GM12878 (cell line): ENCODE measurements around the gene IL6R. TPM values are rescaled to one million over a fixed set of nuclear protein-coding genes. Genes with fewer than 3 reads are reported as not detected.

ENCODE experiments used
- ATAC-seq: fragments of 200-7000 bp; cut with Tn5 transposase; 3 replicates; pipeline ENCODE4 v1.9.1; 2020; ENCODE audit warnings: mild to moderate bottlenecking, moderate library complexity
- BruUV-seq: library from RNA; stranded (reverse); fragments of 400-500 nt; replicated peaks from 2 replicates; lab custom pipeline; 2021; lab: Mats Ljungman, UMichigan
- CTCF ChIA-PET: fragments of 300-600 bp; sonication (Branson Sonifier 250); formaldehyde crosslinking; extraction: SDS; loops from one replicate; lab custom pipeline; 2021; ENCODE audit warnings: inconsistent platforms; lab: Yijun Ruan, JAX
- POLR2A ChIA-PET: fragments of 350-600 bp; formaldehyde crosslinking; extraction: SDS; loops from one replicate; lab custom pipeline; 2021; ENCODE audit warnings: inconsistent platforms; lab: Charles Lee
- RAD21 ChIA-PET: fragments of 300-600 bp; sonication (Branson Sonifier 250); formaldehyde crosslinking; loops from one replicate; lab custom pipeline; 2023; ENCODE audit warnings: antibody characterized with exemption; ENCODE audit not compliant: unreplicated experiment; lab: Charles Lee
- SMC1A ChIA-PET: fragments of 300-600 bp; sonication (Branson Sonifier 250); formaldehyde crosslinking; loops from one replicate; lab custom pipeline; 2023; ENCODE audit not compliant: unreplicated experiment, uncharacterized antibody; lab: Charles Lee
- DNase-seq: peaks from one replicate; pipeline ENCODE4 v3.0.0-alpha.2; 2011; ENCODE audit warnings: low read depth, low spot score
- FAIRE-seq: peaks from 3 replicates; lab custom pipeline; 2011; peaks lifted over from hg19 to GRCh38; lab: Jason Lieb, UNC
- H2AFZ ChIP-seq: 2 replicates; pipeline ENCODE4 v1.6.0; 2011; ENCODE audit warnings: low read depth, low read length, control low read depth; ENCODE audit not compliant: control insufficient read depth
- H3K27ac ChIP-seq: 2 replicates; pipeline ENCODE4 v1.5.1; 2011; ENCODE audit warnings: control low read depth; ENCODE audit not compliant: control insufficient read depth, insufficient read depth
- H3K27me3 ChIP-seq, 2 experiments: replicated peaks in 1 of 2; 2 replicates each; pipeline versions ENCODE4 v1.6.0 to v1.6.1; 2011; ENCODE audit warnings: low read length in 1 of 2; ENCODE audit not compliant: control insufficient read depth in 2 of 2, insufficient read depth in 2 of 2
- H3K36me3 ChIP-seq, 2 experiments: 2 replicates each; pipeline ENCODE4 v1.5.1; 2011; ENCODE audit warnings: low read length in 1 of 2; ENCODE audit not compliant: control insufficient read depth in 2 of 2, insufficient read depth in 2 of 2
- H3K4me1 ChIP-seq: 2 replicates; pipeline ENCODE4 v1.6.1; 2011; ENCODE audit warnings: mild to moderate bottlenecking, low read length, moderate library complexity, mixed read lengths; ENCODE audit not compliant: control insufficient read depth, insufficient read depth
- H3K4me2 ChIP-seq: 2 replicates; pipeline ENCODE4 v1.6.0; 2011; ENCODE audit warnings: control low read depth; ENCODE audit not compliant: control insufficient read depth, insufficient read depth
- H3K4me3 ChIP-seq: fragments of 200-600 bp; sonication (generic); 2 replicates; pipeline ENCODE4 v1.5.1; 2016
- H3K79me2 ChIP-seq: 2 replicates; pipeline ENCODE4 v1.6.0; 2011; ENCODE audit warnings: low read length; ENCODE audit not compliant: control insufficient read depth, insufficient read depth
- H3K9ac ChIP-seq: 2 replicates; pipeline ENCODE4 v1.8.0; 2011; ENCODE audit warnings: low read length, control low read depth, mixed read lengths; ENCODE audit not compliant: control insufficient read depth, insufficient read depth
- H3K9me3 ChIP-seq: replicated peaks from 3 replicates; pipeline ENCODE4 v1.5.1; 2011; ENCODE audit warnings: mild to moderate bottlenecking, low read length; ENCODE audit not compliant: control insufficient read depth, insufficient read depth
- H4K20me1 ChIP-seq: 2 replicates; pipeline ENCODE4 v1.6.0; 2011; ENCODE audit not compliant: control insufficient read depth, insufficient read depth
- ASH2L ChIP-seq: fragments of 300-600, 200-600 bp; sonication (generic); IDR thresholded peaks from 2 replicates; pipeline ENCODE4 v1.6.1; 2017; ENCODE audit warnings: low read depth, mild to moderate bottlenecking, borderline replicate concordance
- BRCA1 ChIP-seq: IDR thresholded peaks from 2 replicates; pipeline ENCODE4 v1.6.1; 2011; ENCODE audit warnings: low read depth, low read length, improper control_type of control experiment
- CBX5 ChIP-seq: sonication (generic); IDR thresholded peaks from 2 replicates; pipeline ENCODE4 v1.6.1; 2016; ENCODE audit warnings: low read depth, moderate library complexity, mild to moderate bottlenecking, inconsistent platforms
- GATAD2B ChIP-seq: fragments of 450-650 bp; conservative IDR thresholded peaks from 2 replicates; pipeline ENCODE4 v1.6.1; 2017; ENCODE audit warnings: low read depth, mild to moderate bottlenecking, moderate library complexity
- MEF2B ChIP-seq: fragments of 450-650 bp; IDR thresholded peaks from 2 replicates; pipeline ENCODE4 v1.6.1; 2018; ENCODE audit warnings: mild to moderate bottlenecking, moderate library complexity; ENCODE audit not compliant: partially characterized antibody, poor library complexity, severe bottlenecking
- MTA3 ChIP-seq: IDR thresholded peaks from 2 replicates; pipeline ENCODE4 v1.6.1; 2012; ENCODE audit warnings: low read length, inconsistent platforms, borderline replicate concordance
- MYB ChIP-seq: fragments of 150-350 bp; IDR thresholded peaks from 2 replicates; pipeline ENCODE4 v1.6.1; 2014; ENCODE audit warnings: mild to moderate bottlenecking, low read depth, low read length, borderline replicate concordance
- RAD21 ChIP-seq: IDR thresholded peaks from 2 replicates; pipeline ENCODE4 v1.6.1; 2011; ENCODE audit warnings: mild to moderate bottlenecking, low read depth, low read length, moderate library complexity; ENCODE audit not compliant: insufficient read depth
- SMAD5 ChIP-seq: IDR thresholded peaks from 2 replicates; pipeline ENCODE4 v1.6.1; 2016; ENCODE audit warnings: antibody characterized with exemption, low read depth
- SMC3 ChIP-seq: IDR thresholded peaks from 2 replicates; pipeline ENCODE4 v1.6.1; 2011; ENCODE audit warnings: low read length, improper control_type of control experiment, borderline replicate concordance
- WGBS: methylation state at CpG from one replicate; pipeline ENCODE4 v1.1.6; 2016; ENCODE audit warnings: low lambda C conversion rate; ENCODE audit not compliant: insufficient replicate concordance, insufficient coverage; ENCODE audit errors: missing lambda C conversion rate; 5-methylcytosine and 5-hydroxymethylcytosine counted together
- in situ Hi-C: fragments of 300-500 bp; cut with MboI; formaldehyde crosslinking; loops from 9 replicates; pipeline ENCODE4 v1.14.3; 2018; ENCODE audit warnings: mixed read lengths
- intact Hi-C: fragments of 100-400 bp; cut with micrococcal nuclease; formaldehyde crosslinking; loops from one replicate; pipeline ENCODE4 v1.14.2; 2022; ENCODE audit not compliant: unreplicated experiment
- polyA plus RNA-seq, 11 experiments: library from polyadenylated mRNA; depleted of rRNA in 4 of 11; unstranded in 6 of 11; stranded (reverse) in 5 of 11; fragments of >200 nt; fragmentation: Nextera tagmentation in 4 of 11; fragmentation: Illumina TruSeq in 1 of 11; extraction: Ambion mirVana in 4 of 11; extraction: Trizol in 1 of 11; gene quantifications; 1 replicate in 1 of 11; 2 replicates in 10 of 11; pipeline versions ENCODE4 v1.2.1 to v1.2.3, GENCODE V29; 2011 to 2016; ENCODE audit warnings: inconsistent platforms in 2 of 11, missing spikeins in 2 of 11, low read depth in 1 of 11
- total RNA-seq, 4 experiments: library from RNA; depleted of rRNA in 3 of 4; stranded (reverse); fragments of >200 nt in 3 of 4; fragmentation: Illumina TruSeq in 1 of 4; extraction: Trizol in 1 of 4; gene quantifications; 2 replicates each; pipeline versions ENCODE4 v1.2.1 to v1.2.3, GENCODE V29; 2013 to 2021
- TF ChIP-seq, protein P1 (sequence below): fragments of 150-350 bp; IDR thresholded peaks from 2 replicates; pipeline ENCODE4 v1.6.1; 2014; ENCODE audit warnings: mild to moderate bottlenecking, low read depth, low read length
- TF ChIP-seq, protein P2 (sequence below): fragments of 450-650 bp; IDR thresholded peaks from 2 replicates; pipeline ENCODE4 v1.6.1; 2017; ENCODE audit warnings: mild to moderate bottlenecking, moderate library complexity

Gene IL6R
- total and polyA plus RNA-seq, 10 of the 15 experiments (the other 5 are each of a cell fraction or from before 2014, with no cell fraction given) = 1.9 to 43.4 (median 17.5) TPM

DNA sequence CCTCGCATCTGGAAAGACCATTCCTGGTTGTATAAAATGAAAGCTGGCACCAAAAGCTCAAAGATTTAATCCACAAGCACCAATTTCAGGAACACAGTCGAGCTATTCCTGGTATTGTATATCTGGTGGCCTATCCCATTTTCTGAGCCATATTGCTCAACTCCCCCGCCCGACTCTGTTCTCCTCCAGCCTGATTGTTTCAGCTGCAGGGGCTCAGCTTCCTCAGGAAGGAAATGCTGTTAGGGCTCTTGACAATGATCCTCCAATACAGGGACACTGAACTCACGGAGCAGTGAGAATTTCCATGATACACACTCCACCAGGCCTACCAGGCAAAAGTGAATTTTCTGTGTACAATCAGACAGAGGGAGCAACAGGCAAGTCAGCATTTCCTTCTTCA lies 80.0 kb downstream of the IL6R start:
- DNase-seq (no peak), ATAC-seq (no peak), FAIRE-seq (no peak)
- no peak overlapping the region for H3K4me2 ChIP-seq
- no peak overlapping the region for H3K9ac ChIP-seq
- CTCF ChIA-PET = interaction anchor here (1.0 to 11.6 kb wide), 2 partner anchors 12 to 63 kb away, joined by 4 to 302 read pairs; no protein-coding TSS in a partner anchor
- SMC1A ChIA-PET = interaction anchor here (1.0 to 8.2 kb wide), 3 partner anchors 8 to 70 kb away, joined by 3 to 151 read pairs (median 97); no protein-coding TSS in a partner anchor
- H3K9me3 ChIP-seq = no peaks in the 10 kb centered on the region
- intact Hi-C loops (loop anchor here (10.0 kb wide), 1 partner anchor 600 kb away; no protein-coding TSS in a partner anchor), in situ Hi-C loops (loop anchor here (5.0 kb wide), 1 partner anchor 67 kb away; no protein-coding TSS in a partner anchor)
- peaks cover 1 to 3% of the 10 kb centered on the region in 2 experiments; a peak in 1 of 4 replicates for H3K27me3 ChIP-seq
- H3K79me2 ChIP-seq = no peaks in the 10 kb centered on the region
- RAD21 ChIA-PET = interaction anchor here (0.7 to 10.5 kb wide), 2 partner anchors 63 to 132 kb away, joined by 3 to 189 read pairs; no protein-coding TSS in a partner anchor
- WGBS = 62% methylated on average over 5 of the region's 5 CpGs
- POLR2A ChIA-PET = interaction anchor here (0.6 kb wide), 1 partner anchor 40 kb away, joined by 4 read pairs; no protein-coding TSS in a partner anchor
- no peak overlapping the region for H2AFZ ChIP-seq
- H3K36me3 ChIP-seq = no peaks in the 10 kb centered on the region
- H3K4me3 ChIP-seq = no peak overlapping the region
- BruUV-seq = no TSS peak
- no peak overlapping the region for H3K27ac ChIP-seq
- TF ChIP-seq, protein P1, sequence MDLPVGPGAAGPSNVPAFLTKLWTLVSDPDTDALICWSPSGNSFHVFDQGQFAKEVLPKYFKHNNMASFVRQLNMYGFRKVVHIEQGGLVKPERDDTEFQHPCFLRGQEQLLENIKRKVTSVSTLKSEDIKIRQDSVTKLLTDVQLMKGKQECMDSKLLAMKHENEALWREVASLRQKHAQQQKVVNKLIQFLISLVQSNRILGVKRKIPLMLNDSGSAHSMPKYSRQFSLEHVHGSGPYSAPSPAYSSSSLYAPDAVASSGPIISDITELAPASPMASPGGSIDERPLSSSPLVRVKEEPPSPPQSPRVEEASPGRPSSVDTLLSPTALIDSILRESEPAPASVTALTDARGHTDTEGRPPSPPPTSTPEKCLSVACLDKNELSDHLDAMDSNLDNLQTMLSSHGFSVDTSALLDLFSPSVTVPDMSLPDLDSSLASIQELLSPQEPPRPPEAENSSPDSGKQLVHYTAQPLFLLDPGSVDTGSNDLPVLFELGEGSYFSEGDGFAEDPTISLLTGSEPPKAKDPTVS = no peak
- no peak for TF ChIP-seq BRCA1
- no peak for TF ChIP-seq RAD21
- no peak for TF ChIP-seq MEF2B
- TF ChIP-seq SMC3 = no peak
- TF ChIP-seq, protein P2, sequence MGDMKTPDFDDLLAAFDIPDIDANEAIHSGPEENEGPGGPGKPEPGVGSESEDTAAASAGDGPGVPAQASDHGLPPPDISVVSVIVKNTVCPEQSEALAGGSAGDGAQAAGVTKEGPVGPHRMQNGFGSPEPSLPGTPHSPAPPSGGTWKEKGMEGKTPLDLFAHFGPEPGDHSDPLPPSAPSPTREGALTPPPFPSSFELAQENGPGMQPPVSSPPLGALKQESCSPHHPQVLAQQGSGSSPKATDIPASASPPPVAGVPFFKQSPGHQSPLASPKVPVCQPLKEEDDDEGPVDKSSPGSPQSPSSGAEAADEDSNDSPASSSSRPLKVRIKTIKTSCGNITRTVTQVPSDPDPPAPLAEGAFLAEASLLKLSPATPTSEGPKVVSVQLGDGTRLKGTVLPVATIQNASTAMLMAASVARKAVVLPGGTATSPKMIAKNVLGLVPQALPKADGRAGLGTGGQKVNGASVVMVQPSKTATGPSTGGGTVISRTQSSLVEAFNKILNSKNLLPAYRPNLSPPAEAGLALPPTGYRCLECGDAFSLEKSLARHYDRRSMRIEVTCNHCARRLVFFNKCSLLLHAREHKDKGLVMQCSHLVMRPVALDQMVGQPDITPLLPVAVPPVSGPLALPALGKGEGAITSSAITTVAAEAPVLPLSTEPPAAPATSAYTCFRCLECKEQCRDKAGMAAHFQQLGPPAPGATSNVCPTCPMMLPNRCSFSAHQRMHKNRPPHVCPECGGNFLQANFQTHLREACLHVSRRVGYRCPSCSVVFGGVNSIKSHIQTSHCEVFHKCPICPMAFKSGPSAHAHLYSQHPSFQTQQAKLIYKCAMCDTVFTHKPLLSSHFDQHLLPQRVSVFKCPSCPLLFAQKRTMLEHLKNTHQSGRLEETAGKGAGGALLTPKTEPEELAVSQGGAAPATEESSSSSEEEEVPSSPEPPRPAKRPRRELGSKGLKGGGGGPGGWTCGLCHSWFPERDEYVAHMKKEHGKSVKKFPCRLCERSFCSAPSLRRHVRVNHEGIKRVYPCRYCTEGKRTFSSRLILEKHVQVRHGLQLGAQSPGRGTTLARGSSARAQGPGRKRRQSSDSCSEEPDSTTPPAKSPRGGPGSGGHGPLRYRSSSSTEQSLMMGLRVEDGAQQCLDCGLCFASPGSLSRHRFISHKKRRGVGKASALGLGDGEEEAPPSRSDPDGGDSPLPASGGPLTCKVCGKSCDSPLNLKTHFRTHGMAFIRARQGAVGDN = no peak
- TF ChIP-seq CBX5 = no peak
- no peak for TF ChIP-seq SMAD5
- no peak for TF ChIP-seq MTA3
- no peak for TF ChIP-seq MYB
- no peak for TF ChIP-seq ASH2L
- TF ChIP-seq GATAD2B = no peak
- no peaks in the 10 kb centered on the region for H3K4me1 ChIP-seq
- no peaks in the 10 kb centered on the region for H4K20me1 ChIP-seq
